ENCODE results near the gene ENOSF1. TPM values are rescaled to one million over a fixed set of nuclear protein-coding genes. Genes with fewer than 3 reads are reported as not detected.

The ENOSF1 gene
- total and polyA plus RNA-seq, 2 of the 13 experiments (the other 11 are each of a cell fraction or from before 2014, with no cell fraction given) = 37.6 to 40.1 TPM

- no peak for TF ChIP-seq ZBTB4 (CRISPR knock-in tag; IDR thresholded peaks at IDR 0.05; ENCODE audit: borderline replicate concordance)
- TF ChIP-seq ZKSCAN5 (CRISPR knock-in tag; IDR thresholded peaks at IDR 0.05) = no peak
- peak; percentile 70 for TF ChIP-seq ASH2L (IDR thresholded peaks at IDR 0.05; ENCODE audit: insufficient read length, low read depth, low read length)
- no peak for TF ChIP-seq ZFP90 (CRISPR knock-in tag; IDR thresholded peaks at IDR 0.05; ENCODE audit: borderline replicate concordance)
- TF ChIP-seq KAT7 (CRISPR knock-in tag; IDR thresholded peaks at IDR 0.05; ENCODE audit: borderline replicate concordance) = no peak; the same call in 1 of the 2 replicates
- TF ChIP-seq TEAD2 (CRISPR knock-in tag; IDR thresholded peaks at IDR 0.05) = no peak
- 0 out of 2 replicates have a peak, but pooled peaks have one; percentile 41 for TF ChIP-seq ZNF83 (CRISPR knock-in tag; IDR thresholded peaks at IDR 0.05; ENCODE audit: borderline replicate concordance)
- TF ChIP-seq GATAD1 (CRISPR knock-in tag; IDR thresholded peaks at IDR 0.05) = peak; percentile 28; the same call in 1 of the 2 replicates
- peak; percentile 64; the same call in 1 of the 2 replicates for TF ChIP-seq ZNF788 (CRISPR knock-in tag; IDR thresholded peaks at IDR 0.05; ENCODE audit: borderline replicate concordance)
- TF ChIP-seq FOSL2 (CRISPR knock-in tag; IDR thresholded peaks at IDR 0.05) = peak; percentile 43; the same call in 1 of the 2 replicates
- TF ChIP-seq ZNF629 (CRISPR knock-in tag; conservative IDR thresholded peaks at IDR 0.05) = no peak
- no peak for TF ChIP-seq RBM22 (optimal IDR thresholded peaks at IDR 0.05; ENCODE audit: low read length)
- TF ChIP-seq ONECUT2 (CRISPR knock-in tag; IDR thresholded peaks at IDR 0.05) = no peak
- no peak for TF ChIP-seq FOXP1 (IDR thresholded peaks at IDR 0.05)
- TF ChIP-seq FOXP1 (CRISPR knock-in tag; IDR thresholded peaks at IDR 0.05) = no peak
- TF ChIP-seq ATF3 (CRISPR knock-in tag; IDR thresholded peaks at IDR 0.05) = no peak
- no peak for TF ChIP-seq CBFB (CRISPR knock-in tag; IDR thresholded peaks at IDR 0.05)
- TF ChIP-seq FOXP4 (CRISPR knock-in tag; IDR thresholded peaks at IDR 0.05) = no peak
- no peak for TF ChIP-seq MIXL1 (CRISPR knock-in tag; IDR thresholded peaks at IDR 0.05)
- no peak for TF ChIP-seq TBP (CRISPR knock-in tag; IDR thresholded peaks at IDR 0.05)
- TF ChIP-seq PHF21A (CRISPR knock-in tag; IDR thresholded peaks at IDR 0.05) = no peak
- no peak for TF ChIP-seq ZNF567 (CRISPR knock-in tag; IDR thresholded peaks at IDR 0.05; ENCODE audit: borderline replicate concordance)
- TF ChIP-seq IRX3 (CRISPR knock-in tag; IDR thresholded peaks at IDR 0.05; ENCODE audit: borderline replicate concordance, low read depth) = no peak
- no peak for TF ChIP-seq IRF2 (CRISPR knock-in tag; IDR thresholded peaks at IDR 0.05)
- peak; percentile 63 for TF ChIP-seq U2AF1 (optimal IDR thresholded peaks at IDR 0.05; ENCODE audit: low read depth, low read length)
Measured at GRCh38 chr18:711657-712400, 601 bp downstream of the ENOSF1 start (continued).

Measured in HepG2 (cell line).